ES-I3 (cell line): Measurements from ENCODE around the gene MVD.
A peak's percentile ranks its signal among the peaks of the same experiment; 100 is the strongest.
"Not testable (repeated sequence)": the region's sequence is repeated elsewhere in the genome, so short reads cannot be mapped to it uniquely, and the experiment has no call there.

ENCODE experiments used
- H3K36me3 ChIP-seq: 2 replicates; pipeline ENCODE4 v1.6.1; 2013; ENCODE audit warnings: mild to moderate bottlenecking, low read length, control low read depth, moderate library complexity; ENCODE audit not compliant: insufficient read depth
- H3K4me1 ChIP-seq: 2 replicates; pipeline ENCODE4 v1.6.1; 2013; ENCODE audit warnings: mild to moderate bottlenecking, control low read depth, low read length; ENCODE audit not compliant: insufficient read depth
- H3K9ac ChIP-seq: 2 replicates; pipeline ENCODE4 v1.6.1; 2013; ENCODE audit warnings: low read depth, mild to moderate bottlenecking, low read length, moderate library complexity
- H3K9me3 ChIP-seq: 2 replicates; pipeline ENCODE4 v1.6.1; 2013; ENCODE audit warnings: mild to moderate bottlenecking, low read length, moderate library complexity; ENCODE audit not compliant: control insufficient read depth, insufficient read depth

Gene MVD

GRCh38 chr16:88678224-88678979 lies 15.5 kb upstream of the MVD start:
- Histone ChIP-seq H3K36me3 (no peaks in the 10 kb centered on the region), H3K9me3 (no peaks in the 10 kb centered on the region), H3K9ac (no peak overlapping the region), H3K4me1 (no peaks in the 10 kb centered on the region)

GRCh38 chr16:88677721-88678120 lies 14.8 kb upstream of the MVD start:
- Histone ChIP-seq H3K4me1 (no peaks in the 10 kb centered on the region; the same call in 1 of the 2 replicates), H3K9me3 (no peaks in the 10 kb centered on the region), H3K36me3 (no peaks in the 10 kb centered on the region), H3K9ac (no peak overlapping the region)

GRCh38 chr16:88676502-88677242 lies 13.8 kb upstream of the MVD start:
- Histone ChIP-seq H3K36me3 (no peaks in the 10 kb centered on the region), H3K9ac (no peak overlapping the region), H3K9me3 (no peaks in the 10 kb centered on the region), H3K4me1 (no peaks in the 10 kb centered on the region; the same call in 1 of the 2 replicates)

GRCh38 chr16:88673716-88674379 lies 11.0 kb upstream of the MVD start:
- Histone ChIP-seq H3K36me3 (no peaks in the 10 kb centered on the region), H3K9me3 (no peaks in the 10 kb centered on the region), H3K9ac (no peak overlapping the region), H3K4me1 (no peaks in the 10 kb centered on the region; the same call in 1 of the 2 replicates)

- Histone ChIP-seq H3K9ac (no peak overlapping the region), H3K36me3 (no peaks in the 10 kb centered on the region), H3K9me3 (no peaks in the 10 kb centered on the region), H3K4me1 (no peaks in the 10 kb centered on the region; the same call in 1 of the 2 replicates)
These were observed 9.9 kb upstream of the MVD start for GRCh38 chr16:88672776-88673175.

GRCh38 chr16:88671806-88672205 lies 8.9 kb upstream of the MVD start:
- Histone ChIP-seq H3K4me1 (no peaks in the 10 kb centered on the region; the same call in 1 of the 2 replicates), H3K9ac (no peak overlapping the region), H3K9me3 (no peaks in the 10 kb centered on the region), H3K36me3 (no peaks in the 10 kb centered on the region)

GRCh38 chr16:88669980-88670379 lies 7.1 kb upstream of the MVD start:
- H3K36me3 ChIP-seq, result no peaks in the 10 kb centered on the region
- no peaks in the 10 kb centered on the region for H3K9me3 ChIP-seq
- no peaks in the 10 kb centered on the region; the same call in 1 of the 2 replicates for H3K4me1 ChIP-seq
- no peak overlapping the region for H3K9ac ChIP-seq

GRCh38 chr16:88669493-88669892 lies 6.6 kb upstream of the MVD start:
- not testable (repeated sequence) for H3K9me3 ChIP-seq, H3K9ac ChIP-seq, H3K36me3 ChIP-seq, H3K4me1 ChIP-seq

- H3K4me1 ChIP-seq, result no peaks in the 10 kb centered on the region
These were observed 4.6 kb upstream of the MVD start for GRCh38 chr16:88667461-88667860.

GRCh38 chr16:88665570-88665969 lies 2.7 kb upstream of the MVD start:
- Histone ChIP-seq H3K9me3 (no peaks in the 10 kb centered on the region), H3K9ac (no peak overlapping the region), H3K4me1 (no peaks in the 10 kb centered on the region), H3K36me3 (no peaks in the 10 kb centered on the region)

More at GRCh38 chr16:88667461-88667860, 4.6 kb upstream of the MVD start:
- no peaks in the 10 kb centered on the region for H3K36me3 ChIP-seq
- no peak overlapping the region for H3K9ac ChIP-seq
- H3K9me3 ChIP-seq, result no peaks in the 10 kb centered on the region

GRCh38 chr16:88665148-88665547 lies 2.3 kb upstream of the MVD start:
- H3K36me3 ChIP-seq, result no peaks in the 10 kb centered on the region
- no peak overlapping the region for H3K9ac ChIP-seq
- no peaks in the 10 kb centered on the region for H3K9me3 ChIP-seq
- H3K4me1 ChIP-seq, result no peaks in the 10 kb centered on the region

- no peaks in the 10 kb centered on the region for H3K4me1 ChIP-seq
- H3K9ac ChIP-seq, result peak overlapping the region; percentile 52
- H3K9me3 ChIP-seq, result no peaks in the 10 kb centered on the region
- H3K36me3 ChIP-seq, result no peaks in the 10 kb centered on the region
These were observed 559 bp downstream of the MVD start for GRCh38 chr16:88662222-88662842.

GRCh38 chr16:88661468-88661867 lies 1.4 kb downstream of the MVD start:
- Histone ChIP-seq H3K9ac (no peak overlapping the region), H3K36me3 (no peaks in the 10 kb centered on the region), H3K9me3 (no peaks in the 10 kb centered on the region), H3K4me1 (no peaks in the 10 kb centered on the region)

- Histone ChIP-seq H3K4me1 (no peaks in the 10 kb centered on the region), H3K9me3 (no peaks in the 10 kb centered on the region), H3K36me3 (no peaks in the 10 kb centered on the region), H3K9ac (no peak overlapping the region)
These were observed 3.7 kb downstream of the MVD start for GRCh38 chr16:88659160-88659559.
